ENCODE results near the gene CRTAC1.
"Not testable (repeated sequence)": the region's sequence is repeated elsewhere in the genome, so short reads cannot be mapped to it uniquely, and the experiment has no call there.

The CRTAC1 gene

GRCh38 chr10:97842656-97843280, 187.7 kb downstream of the CRTAC1 start:
- H3K4me1 ChIP-seq (ENCODE audit: control insufficient read depth in 1 of 2, insufficient read depth in 2 of 2, low read length in 2 of 2), result no peaks in the 10 kb centered on the region
- no peak overlapping the region for H3K4me3 ChIP-seq (ENCODE audit: low read depth, low read length)
- no peak overlapping the region for H3K18ac ChIP-seq (ENCODE audit: low read length)
- no peak overlapping the region for H2BK5ac ChIP-seq (ENCODE audit: low read depth, low read length, poor library complexity)
- DNase-seq, result no peak
- no peak overlapping the region for H3K14ac ChIP-seq (ENCODE audit: low read length)
- H2BK12ac ChIP-seq (ENCODE audit: low read length), result no peak overlapping the region
- H3K27ac ChIP-seq (ENCODE audit: low read depth, low read length), result no peak overlapping the region
- no peak overlapping the region for H3K23ac ChIP-seq (ENCODE audit: low read length)
- H4K12ac ChIP-seq (ENCODE audit: low read depth, low read length), result no peak overlapping the region
- H3K4me2 ChIP-seq (ENCODE audit: low read length), result no peak overlapping the region
- peaks cover 5% of the 10 kb centered on the region for H3K9me3 ChIP-seq (ENCODE audit: insufficient read depth, low read depth, low read length)
- WGBS (ENCODE audit: extremely low coverage, insufficient coverage, insufficient read length), result no CpG with 5 or more reads among the region's 7 CpGs
- H3K36me3 ChIP-seq (ENCODE audit: control insufficient read depth in 1 of 2, insufficient read depth in 2 of 2, low read length in 2 of 2), result no peaks in the 10 kb centered on the region
- H2BK120ac ChIP-seq (ENCODE audit: insufficient read depth, low read length, poor library complexity), result no peak overlapping the region
- no peak overlapping the region for H4K8ac ChIP-seq (ENCODE audit: low read depth, low read length)
- H3K79me2 ChIP-seq (ENCODE audit: control insufficient read depth, insufficient read depth, low read length, poor library complexity), result no peaks in the 10 kb centered on the region
- no peak overlapping the region for H2AK5ac ChIP-seq (ENCODE audit: low read length)
- H3K27me3 ChIP-seq (ENCODE audit: insufficient read depth, low read length), result no peaks in the 10 kb centered on the region
- H4K91ac ChIP-seq (ENCODE audit: low read depth, low read length), result no peak overlapping the region
- H2AFZ ChIP-seq (ENCODE audit: insufficient read depth, low read length, poor library complexity), result no peak overlapping the region
- H3K9ac ChIP-seq (ENCODE audit: low read length), result no peak overlapping the region
- no peaks in the 10 kb centered on the region for H3K79me1 ChIP-seq (ENCODE audit: low read length)
- no peak overlapping the region for H3K4ac ChIP-seq (ENCODE audit: low read depth, low read length)

- not testable (repeated sequence) for H3K4me3 ChIP-seq (ENCODE audit: low read depth, low read length); H3K79me2 ChIP-seq (ENCODE audit: control insufficient read depth, insufficient read depth, low read length, poor library complexity); H3K9me3 ChIP-seq (ENCODE audit: insufficient read depth, low read depth, low read length); H3K14ac ChIP-seq (ENCODE audit: low read length); H4K8ac ChIP-seq (ENCODE audit: low read depth, low read length); H3K27ac ChIP-seq (ENCODE audit: low read depth, low read length); H2BK120ac ChIP-seq (ENCODE audit: insufficient read depth, low read length, poor library complexity); H2AFZ ChIP-seq (ENCODE audit: insufficient read depth, low read length, poor library complexity); H2BK12ac ChIP-seq (ENCODE audit: low read length); H3K18ac ChIP-seq (ENCODE audit: low read length); H3K4ac ChIP-seq (ENCODE audit: low read depth, low read length); H3K23ac ChIP-seq (ENCODE audit: low read length); H3K27me3 ChIP-seq (ENCODE audit: insufficient read depth, low read length); H2AK5ac ChIP-seq (ENCODE audit: low read length); DNase-seq; H3K79me1 ChIP-seq (ENCODE audit: low read length); H3K4me1 ChIP-seq (ENCODE audit: control insufficient read depth in 1 of 2, insufficient read depth in 2 of 2, low read length in 2 of 2); H3K4me2 ChIP-seq (ENCODE audit: low read length); H4K12ac ChIP-seq (ENCODE audit: low read depth, low read length); H3K9ac ChIP-seq (ENCODE audit: low read length); H2BK5ac ChIP-seq (ENCODE audit: low read depth, low read length, poor library complexity); H3K36me3 ChIP-seq (ENCODE audit: control insufficient read depth in 1 of 2, insufficient read depth in 2 of 2, low read length in 2 of 2); H4K91ac ChIP-seq (ENCODE audit: low read depth, low read length)
- WGBS (ENCODE audit: extremely low coverage, insufficient coverage, insufficient read length), result no CpG with 5 or more reads among the region's 3 CpGs
Measured at GRCh38 chr10:97842114-97842513, 188.3 kb downstream of the CRTAC1 start.

- H2BK5ac ChIP-seq (ENCODE audit: low read depth, low read length, poor library complexity); H3K14ac ChIP-seq (ENCODE audit: low read length); H3K27ac ChIP-seq (ENCODE audit: low read depth, low read length); H4K12ac ChIP-seq (ENCODE audit: low read depth, low read length); H3K79me1 ChIP-seq (ENCODE audit: low read length); H2AK5ac ChIP-seq (ENCODE audit: low read length); H3K4me1 ChIP-seq (ENCODE audit: control insufficient read depth in 1 of 2, insufficient read depth in 2 of 2, low read length in 2 of 2); H4K8ac ChIP-seq (ENCODE audit: low read depth, low read length); H3K79me2 ChIP-seq (ENCODE audit: control insufficient read depth, insufficient read depth, low read length, poor library complexity); H2BK12ac ChIP-seq (ENCODE audit: low read length); DNase-seq; H3K4me2 ChIP-seq (ENCODE audit: low read length); H3K18ac ChIP-seq (ENCODE audit: low read length); H4K91ac ChIP-seq (ENCODE audit: low read depth, low read length); H3K23ac ChIP-seq (ENCODE audit: low read length); H3K27me3 ChIP-seq (ENCODE audit: insufficient read depth, low read length); H2AFZ ChIP-seq (ENCODE audit: insufficient read depth, low read length, poor library complexity); H3K4me3 ChIP-seq (ENCODE audit: low read depth, low read length); H2BK120ac ChIP-seq (ENCODE audit: insufficient read depth, low read length, poor library complexity); H3K9ac ChIP-seq (ENCODE audit: low read length); H3K4ac ChIP-seq (ENCODE audit: low read depth, low read length); H3K9me3 ChIP-seq (ENCODE audit: insufficient read depth, low read depth, low read length); H3K36me3 ChIP-seq (ENCODE audit: control insufficient read depth in 1 of 2, insufficient read depth in 2 of 2, low read length in 2 of 2): not testable (repeated sequence)
- no CpG with 5 or more reads among the region's 22 CpGs for WGBS (ENCODE audit: extremely low coverage, insufficient coverage, insufficient read length)
Measured at GRCh38 chr10:97841166-97841565, 189.3 kb downstream of the CRTAC1 start.

GRCh38 chr10:97838091-97838490, 192.3 kb downstream of the CRTAC1 start:
- Histone ChIP-seq H2BK12ac (ENCODE audit: low read length) (no peak overlapping the region), H3K14ac (ENCODE audit: low read length) (no peak overlapping the region), H2BK5ac (ENCODE audit: low read depth, low read length, poor library complexity) (no peak overlapping the region), H2AFZ (ENCODE audit: insufficient read depth, low read length, poor library complexity) (no peak overlapping the region), H3K18ac (ENCODE audit: low read length) (no peak overlapping the region), H3K4me1 (ENCODE audit: control insufficient read depth in 1 of 2, insufficient read depth in 2 of 2, low read length in 2 of 2) (no peaks in the 10 kb centered on the region), H3K9me3 (ENCODE audit: insufficient read depth, low read depth, low read length) (peaks cover 8% of the 10 kb centered on the region), H2AK5ac (ENCODE audit: low read length) (no peak overlapping the region), H2BK120ac (ENCODE audit: insufficient read depth, low read length, poor library complexity) (no peak overlapping the region), H3K4me2 (ENCODE audit: low read length) (no peak overlapping the region), H4K8ac (ENCODE audit: low read depth, low read length) (no peak overlapping the region), H3K4me3 (ENCODE audit: low read depth, low read length) (no peak overlapping the region), H3K27me3 (ENCODE audit: insufficient read depth, low read length) (no peaks in the 10 kb centered on the region), H4K12ac (ENCODE audit: low read depth, low read length) (no peak overlapping the region), H3K79me2 (ENCODE audit: control insufficient read depth, insufficient read depth, low read length, poor library complexity) (no peaks in the 10 kb centered on the region), H3K4ac (ENCODE audit: low read depth, low read length) (no peak overlapping the region), H3K79me1 (ENCODE audit: low read length) (no peaks in the 10 kb centered on the region), H3K36me3 (ENCODE audit: control insufficient read depth in 1 of 2, insufficient read depth in 2 of 2, low read length in 2 of 2) (no peaks in the 10 kb centered on the region), H3K27ac (ENCODE audit: low read depth, low read length) (no peak overlapping the region), H3K23ac (ENCODE audit: low read length) (no peak overlapping the region), H4K91ac (ENCODE audit: low read depth, low read length) (no peak overlapping the region), H3K9ac (ENCODE audit: low read length) (peak overlapping the region; percentile 35)
- no CpG with 5 or more reads among the region's 3 CpGs for WGBS (ENCODE audit: extremely low coverage, insufficient coverage, insufficient read length)
- DNase-seq, result no peak

Data from trophoblast cell (in vitro differentiated cells and primary cell).